ENCODE data around the gene RAC3.

Gene RAC3

DNA sequence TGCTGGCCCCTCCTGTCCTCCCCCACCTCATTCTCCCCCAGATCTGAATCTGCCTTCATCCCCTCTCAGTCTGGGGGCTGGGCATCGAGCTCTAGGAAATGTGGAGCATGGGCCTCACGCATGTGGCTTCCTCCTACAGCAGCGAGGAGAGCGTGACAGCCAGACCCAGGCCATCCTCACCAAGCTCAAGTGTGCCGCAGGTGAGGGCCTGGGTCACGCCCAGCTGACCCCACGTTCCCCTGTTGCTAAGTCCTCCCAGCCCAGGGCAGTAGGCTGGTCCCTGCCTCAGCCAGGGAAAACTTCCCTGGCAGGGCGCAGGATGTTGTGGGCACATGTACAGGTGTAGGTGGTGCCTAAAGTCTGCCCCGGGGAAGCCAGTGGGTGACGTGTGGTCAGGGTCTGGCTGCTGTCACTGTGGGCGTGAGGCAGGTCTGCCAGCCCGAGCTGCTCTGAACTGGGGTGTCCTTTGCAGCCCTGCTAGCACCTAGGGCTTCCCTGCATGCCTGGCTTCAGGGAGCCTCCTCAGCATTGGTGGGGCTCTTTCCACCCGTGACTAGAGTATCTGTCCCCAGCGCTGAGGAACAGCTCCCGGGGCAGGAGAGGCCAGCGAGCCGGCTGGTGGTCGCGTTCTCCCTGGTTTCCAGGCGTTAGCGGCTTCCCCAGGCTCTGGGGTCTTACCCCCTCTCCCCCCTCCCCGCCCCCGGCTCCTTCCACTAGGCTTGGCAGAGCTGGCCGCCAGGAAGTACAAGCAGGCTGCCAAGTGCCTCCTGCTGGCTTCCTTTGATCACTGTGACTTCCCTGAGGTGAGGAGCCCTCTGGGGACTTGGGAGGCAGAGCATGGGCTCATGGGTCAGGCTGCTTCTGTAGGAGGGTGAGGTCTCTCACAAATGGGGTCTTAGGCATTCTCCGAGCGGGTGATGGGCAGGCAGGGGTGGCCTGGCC, 23.8 kb downstream of the RAC3 start:
- no peak overlapping the region for H3K4me3 ChIP-seq (ENCODE audit: low read length)
- TF ChIP-seq, protein P1, sequence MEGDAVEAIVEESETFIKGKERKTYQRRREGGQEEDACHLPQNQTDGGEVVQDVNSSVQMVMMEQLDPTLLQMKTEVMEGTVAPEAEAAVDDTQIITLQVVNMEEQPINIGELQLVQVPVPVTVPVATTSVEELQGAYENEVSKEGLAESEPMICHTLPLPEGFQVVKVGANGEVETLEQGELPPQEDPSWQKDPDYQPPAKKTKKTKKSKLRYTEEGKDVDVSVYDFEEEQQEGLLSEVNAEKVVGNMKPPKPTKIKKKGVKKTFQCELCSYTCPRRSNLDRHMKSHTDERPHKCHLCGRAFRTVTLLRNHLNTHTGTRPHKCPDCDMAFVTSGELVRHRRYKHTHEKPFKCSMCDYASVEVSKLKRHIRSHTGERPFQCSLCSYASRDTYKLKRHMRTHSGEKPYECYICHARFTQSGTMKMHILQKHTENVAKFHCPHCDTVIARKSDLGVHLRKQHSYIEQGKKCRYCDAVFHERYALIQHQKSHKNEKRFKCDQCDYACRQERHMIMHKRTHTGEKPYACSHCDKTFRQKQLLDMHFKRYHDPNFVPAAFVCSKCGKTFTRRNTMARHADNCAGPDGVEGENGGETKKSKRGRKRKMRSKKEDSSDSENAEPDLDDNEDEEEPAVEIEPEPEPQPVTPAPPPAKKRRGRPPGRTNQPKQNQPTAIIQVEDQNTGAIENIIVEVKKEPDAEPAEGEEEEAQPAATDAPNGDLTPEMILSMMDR (conservative IDR thresholded peaks at IDR 0.05; ENCODE audit: low read depth, low read length) = no peak
- no peak for DNase-seq (ENCODE audit: low read depth)

DNA sequence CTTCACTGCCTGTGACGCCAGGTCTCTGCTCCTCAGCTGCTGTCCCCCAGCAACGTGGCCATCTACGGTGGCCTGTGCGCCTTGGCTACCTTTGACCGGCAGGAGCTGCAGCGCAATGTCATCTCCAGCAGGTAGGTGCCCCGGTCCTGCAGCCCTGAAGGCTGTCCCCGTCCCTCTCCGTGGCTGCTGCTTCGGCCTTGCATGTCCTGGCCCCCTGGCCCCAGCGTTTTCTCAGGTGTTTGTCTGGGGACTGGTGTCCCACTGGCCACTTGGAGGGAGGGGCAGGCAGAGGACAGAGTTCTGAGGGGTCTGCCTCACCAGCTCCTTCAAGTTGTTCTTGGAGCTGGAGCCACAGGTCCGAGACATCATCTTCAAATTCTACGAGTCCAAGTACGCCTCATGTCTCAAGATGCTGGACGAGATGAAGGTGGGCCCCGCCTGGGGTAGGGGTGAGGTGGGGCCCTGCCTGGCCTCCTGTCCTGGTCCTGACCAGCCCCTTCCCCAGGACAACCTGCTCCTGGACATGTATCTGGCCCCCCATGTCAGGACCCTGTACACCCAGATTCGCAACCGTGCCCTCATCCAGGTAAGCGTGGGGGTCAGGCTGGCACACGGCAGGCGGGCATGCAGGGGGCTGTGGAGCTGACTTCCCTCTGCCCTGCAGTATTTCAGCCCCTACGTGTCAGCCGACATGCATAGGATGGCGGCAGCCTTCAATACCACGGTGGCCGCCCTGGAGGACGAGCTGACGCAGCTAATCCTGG, 24.7 kb downstream of the RAC3 start:
- H3K4me3 ChIP-seq (ENCODE audit: low read length) = no peak overlapping the region
- DNase-seq (ENCODE audit: low read depth) = no peak
- TF ChIP-seq, protein P1 (conservative IDR thresholded peaks at IDR 0.05; ENCODE audit: low read depth, low read length) = no peak

DNA sequence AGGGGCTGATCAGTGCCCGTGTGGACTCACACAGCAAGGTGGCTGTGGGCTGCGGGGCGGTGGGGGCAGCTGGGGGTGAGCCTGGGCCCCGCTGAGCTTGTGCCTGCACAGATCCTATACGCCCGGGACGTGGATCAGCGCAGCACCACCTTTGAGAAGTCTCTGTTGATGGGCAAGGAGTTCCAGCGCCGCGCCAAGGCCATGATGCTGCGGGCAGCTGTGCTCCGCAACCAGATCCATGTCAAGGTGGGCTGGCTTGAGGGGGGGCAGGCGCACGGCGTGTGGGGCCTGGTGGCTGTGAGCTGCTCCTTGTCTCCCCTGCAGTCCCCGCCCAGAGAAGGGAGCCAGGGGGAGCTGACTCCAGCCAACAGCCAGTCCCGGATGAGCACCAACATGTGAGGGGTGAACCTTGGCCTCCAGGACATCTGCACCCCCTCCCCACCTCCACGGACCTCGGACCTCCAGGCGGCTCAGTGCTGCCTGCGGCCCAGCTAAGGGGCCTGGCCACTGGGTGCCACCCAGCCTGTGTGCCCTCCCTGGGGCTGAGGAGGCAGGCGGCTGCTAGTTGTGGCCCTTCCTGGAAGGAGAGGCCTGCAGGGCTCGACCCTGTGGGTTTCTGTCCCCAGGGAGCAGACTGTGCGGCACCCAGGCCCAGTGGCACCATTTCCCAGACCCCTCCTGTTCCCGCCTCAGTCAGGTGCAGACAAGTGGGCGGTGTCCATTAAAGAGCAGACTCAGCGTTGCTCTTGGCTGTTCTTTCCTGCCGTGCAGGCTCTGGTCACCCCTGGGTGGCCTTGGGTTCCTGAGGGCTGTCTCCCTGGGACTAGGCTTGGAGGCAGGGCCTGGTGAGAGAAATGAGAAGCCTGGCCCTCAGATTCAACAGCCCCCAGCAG, 25.5 kb downstream of the RAC3 start:
- no peak overlapping the region for H3K4me3 ChIP-seq (ENCODE audit: low read length)
- DNase-seq (ENCODE audit: low read depth) = no peak
- TF ChIP-seq, protein P1 (conservative IDR thresholded peaks at IDR 0.05; ENCODE audit: low read depth, low read length) = no peak

DNA sequence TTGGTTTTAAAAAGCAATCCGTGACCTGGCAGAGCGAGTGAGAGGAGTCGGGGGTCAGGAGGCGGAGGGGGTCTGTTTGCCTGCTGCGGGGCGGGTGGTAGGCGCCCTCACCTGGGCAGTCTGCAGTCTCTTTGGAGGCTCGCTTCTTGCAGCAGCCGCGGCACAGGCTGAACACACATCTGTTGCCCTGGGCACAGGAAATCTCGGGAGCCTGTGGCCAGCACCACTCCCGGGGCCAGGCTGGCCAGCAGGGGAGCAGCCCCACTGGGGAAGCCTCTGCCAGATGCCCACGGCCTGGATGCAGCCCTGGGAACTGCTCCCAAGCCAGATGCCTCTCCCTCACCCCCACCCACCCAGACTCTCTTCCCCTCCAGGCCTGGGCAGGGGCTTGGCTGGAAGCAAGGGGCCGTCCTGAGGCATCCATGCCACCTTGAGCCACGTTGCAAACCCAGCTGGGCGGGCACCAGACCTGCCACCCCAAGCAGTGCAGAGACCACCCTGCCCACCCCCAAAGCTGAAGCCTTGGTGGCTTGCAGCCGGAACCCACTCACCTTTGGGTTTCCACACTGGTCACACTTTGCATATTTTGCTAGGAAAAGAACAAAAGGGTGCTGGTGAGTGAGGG, 26.9 kb downstream of the RAC3 start:
- DNase-seq (ENCODE audit: low read depth) = no peak
- TF ChIP-seq, protein P1 (conservative IDR thresholded peaks at IDR 0.05; ENCODE audit: low read depth, low read length) = no peak

DNA sequence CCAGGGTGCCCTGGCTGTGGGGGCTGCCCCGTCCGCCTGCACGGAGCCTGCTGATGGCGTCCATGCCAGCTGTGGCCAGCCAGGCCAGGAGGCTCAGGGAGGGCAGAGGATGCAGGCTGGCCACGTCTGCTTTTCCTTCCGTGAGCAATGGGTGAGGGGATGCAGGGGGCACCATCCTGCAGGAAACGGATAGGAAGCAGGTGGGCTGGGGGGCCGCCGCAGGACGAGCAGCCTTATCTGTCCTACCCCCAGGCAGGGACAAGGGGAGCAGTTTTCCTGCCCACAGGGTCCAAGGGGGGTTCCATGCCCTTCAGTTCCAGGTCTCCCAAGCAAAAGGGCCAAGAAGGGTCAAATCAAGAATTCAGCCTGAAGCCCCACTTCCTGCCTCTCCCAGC, 27.4 kb downstream of the RAC3 start:
- DNase-seq (ENCODE audit: low read depth) = no peak
- no peak overlapping the region for H3K4me3 ChIP-seq (ENCODE audit: low read length)
- TF ChIP-seq, protein P1 (conservative IDR thresholded peaks at IDR 0.05; ENCODE audit: low read depth, low read length) = no peak

More for the DNA sequence above, 26.9 kb downstream of the RAC3 start:
- H3K4me3 ChIP-seq (ENCODE audit: low read length) = no peak overlapping the region

DNA sequence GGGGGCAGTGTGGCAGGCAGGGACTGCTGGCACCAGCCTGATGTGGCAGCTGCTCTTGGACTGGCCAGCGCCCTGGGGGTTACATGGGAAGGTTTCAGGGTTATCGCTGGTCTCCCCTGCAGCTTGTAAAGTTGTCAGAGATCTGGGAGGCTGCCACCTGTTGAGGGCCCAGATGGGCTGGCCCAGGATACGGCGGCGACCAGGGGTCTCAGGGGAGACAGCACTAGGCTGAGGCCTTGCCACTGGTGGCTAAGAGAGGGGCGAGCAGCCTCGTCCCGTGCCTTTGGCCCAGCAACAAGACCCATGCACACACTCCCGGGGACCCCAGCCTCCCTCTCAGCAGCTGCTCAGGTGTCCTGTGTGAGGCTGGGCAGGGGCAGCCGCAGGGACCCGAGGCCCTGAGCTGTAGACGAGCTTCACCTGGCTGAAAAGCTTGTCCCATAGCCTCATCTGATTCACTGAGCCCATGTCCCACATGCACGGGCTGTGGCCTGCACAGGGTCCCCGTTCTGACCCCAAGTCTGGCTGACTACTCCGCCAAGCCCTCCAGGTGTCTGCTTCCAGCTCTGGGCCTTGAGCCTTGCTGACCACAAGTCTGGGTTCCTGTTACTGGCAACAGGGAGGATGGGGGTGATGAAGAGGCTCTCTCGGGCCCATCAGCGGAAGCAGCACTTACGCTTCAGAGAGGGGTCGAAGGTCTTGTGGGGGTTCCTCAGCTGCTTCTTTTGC, 28.0 kb downstream of the RAC3 start:
- TF ChIP-seq, protein P1 (conservative IDR thresholded peaks at IDR 0.05; ENCODE audit: low read depth, low read length) = no peak
- H3K4me3 ChIP-seq (ENCODE audit: low read length) = no peak overlapping the region
- no peak for DNase-seq (ENCODE audit: low read depth)

Measured in retinal pigment epithelial cell (primary cell).